WTC11 (cell line): Measurements from ENCODE around the gene LTB. TPM values are rescaled to one million over a fixed set of nuclear protein-coding genes. Genes with fewer than 3 reads are reported as not detected.

Source experiments
- ATAC-seq: fragments of 200-7000 bp; cut with Tn5 transposase; 2 replicates; pipeline ENCODE4 v1.10.0; 2021; ENCODE audit warnings: mild to moderate bottlenecking, moderate library complexity
- CTCF ChIA-PET: fragments of 300-600 bp; sonication (Branson Sonifier 250); formaldehyde crosslinking; loops from one replicate; lab custom pipeline; 2021; ENCODE audit warnings: antibody characterized with exemption; lab: Charles Lee
- POLR2A ChIA-PET: fragments of 350-600 bp; sonication (Branson Sonifier 250); formaldehyde crosslinking; loops from one replicate; lab custom pipeline; 2021; ENCODE audit warnings: antibody characterized with exemption; lab: Charles Lee
- DNase-seq: peaks from one replicate; pipeline ENCODE4 v3.0.0; 2021; ENCODE audit warnings: low spot score
- H3K27ac Mint-ChIP-seq: 2 replicates; pipeline ENCODE4 v1.8.0; 2021; ENCODE audit warnings: mixed read lengths
- H3K27me3 Mint-ChIP-seq: 2 replicates; pipeline ENCODE4 v1.8.0; 2021; ENCODE audit warnings: low read depth, mild to moderate bottlenecking, moderate library complexity, mixed read lengths
- H3K36me3 Mint-ChIP-seq: 2 replicates; pipeline ENCODE4 v1.8.0; 2021; ENCODE audit warnings: mixed read lengths
- H3K4me1 Mint-ChIP-seq: 2 replicates; pipeline ENCODE4 v1.8.0; 2022; ENCODE audit warnings: mixed read lengths
- H3K4me3 Mint-ChIP-seq: 2 replicates; pipeline ENCODE4 v1.8.0; 2021; ENCODE audit warnings: mild to moderate bottlenecking, moderate library complexity, mixed read lengths
- H3K9me3 Mint-ChIP-seq: 2 replicates; pipeline ENCODE4 v1.8.0; 2021; ENCODE audit warnings: mixed read lengths
- ATF1 ChIP-seq: sonication (generic); formaldehyde crosslinking; IDR thresholded peaks from 2 replicates; pipeline ENCODE4 v1.8.1; 2023; ENCODE audit warnings: mild to moderate bottlenecking, moderate library complexity, missing genetic modification reagents
- CBFB ChIP-seq: sonication (generic); formaldehyde crosslinking; IDR thresholded peaks from 2 replicates; pipeline ENCODE4 v1.8.1; 2022; ENCODE audit warnings: mild to moderate bottlenecking, low read depth, missing genetic modification reagents
- EMX1 ChIP-seq: fragments of 250-450 bp; sonication (Bioruptor Pico); IDR thresholded peaks from 2 replicates; pipeline ENCODE4 v1.8.0; 2021; ENCODE audit warnings: mild to moderate bottlenecking
- MXD4 ChIP-seq: fragments of 250-450 bp; sonication (Bioruptor Pico); IDR thresholded peaks from 2 replicates; pipeline ENCODE4 v1.8.0; 2021; ENCODE audit warnings: mild to moderate bottlenecking, moderate library complexity, borderline replicate concordance
- NR3C1 ChIP-seq: sonication (generic); formaldehyde crosslinking; conservative IDR thresholded peaks from 2 replicates; pipeline ENCODE4 v1.8.1; 2023; ENCODE audit warnings: low read depth, mild to moderate bottlenecking, missing genetic modification reagents
- RORB ChIP-seq: fragments of 250-450 bp; sonication (Bioruptor Pico); IDR thresholded peaks from 2 replicates; pipeline ENCODE4 v1.9.0; 2021; ENCODE audit warnings: mild to moderate bottlenecking
- TEAD1 ChIP-seq: sonication (generic); formaldehyde crosslinking; IDR thresholded peaks from 2 replicates; pipeline ENCODE4 v1.8.0; 2022; ENCODE audit warnings: mild to moderate bottlenecking, missing genetic modification reagents
- total RNA-seq: library from RNA; stranded (reverse); gene quantifications from 3 replicates; pipeline ENCODE4 v1.2.3, GENCODE V29; 2021
- TF ChIP-seq, protein P1 (sequence below): sonication (generic); formaldehyde crosslinking; IDR thresholded peaks from 2 replicates; pipeline ENCODE4 v1.8.0; 2022; ENCODE audit warnings: mild to moderate bottlenecking, missing genetic modification reagents
- TF ChIP-seq, protein P2 (sequence below): sonication (generic); formaldehyde crosslinking; IDR thresholded peaks from 2 replicates; pipeline ENCODE4 v1.8.0; 2022; ENCODE audit warnings: mild to moderate bottlenecking, missing genetic modification reagents
- TF ChIP-seq, protein P3 (sequence below): fragments of 250-450 bp; sonication (Bioruptor Pico); IDR thresholded peaks from 2 replicates; pipeline ENCODE4 v1.8.0; 2021; ENCODE audit warnings: mild to moderate bottlenecking
- TF ChIP-seq, protein P4 (sequence below): sonication (generic); formaldehyde crosslinking; IDR thresholded peaks from 2 replicates; pipeline ENCODE4 v1.8.1; 2023; ENCODE audit warnings: mild to moderate bottlenecking, missing genetic modification reagents, moderate library complexity
- TF ChIP-seq, protein P5 (sequence below): sonication (generic); formaldehyde crosslinking; IDR thresholded peaks from 2 replicates; pipeline ENCODE4 v1.8.0; 2023; ENCODE audit warnings: missing genetic modification reagents
- TF ChIP-seq, protein P6 (sequence below): sonication (generic); formaldehyde crosslinking; IDR thresholded peaks from 2 replicates; pipeline ENCODE4 v1.8.1; 2023; ENCODE audit warnings: mild to moderate bottlenecking, missing genetic modification reagents

The LTB gene
- total RNA-seq, 1 experiment from 2014 or later, result 1.3 TPM

DNA sequence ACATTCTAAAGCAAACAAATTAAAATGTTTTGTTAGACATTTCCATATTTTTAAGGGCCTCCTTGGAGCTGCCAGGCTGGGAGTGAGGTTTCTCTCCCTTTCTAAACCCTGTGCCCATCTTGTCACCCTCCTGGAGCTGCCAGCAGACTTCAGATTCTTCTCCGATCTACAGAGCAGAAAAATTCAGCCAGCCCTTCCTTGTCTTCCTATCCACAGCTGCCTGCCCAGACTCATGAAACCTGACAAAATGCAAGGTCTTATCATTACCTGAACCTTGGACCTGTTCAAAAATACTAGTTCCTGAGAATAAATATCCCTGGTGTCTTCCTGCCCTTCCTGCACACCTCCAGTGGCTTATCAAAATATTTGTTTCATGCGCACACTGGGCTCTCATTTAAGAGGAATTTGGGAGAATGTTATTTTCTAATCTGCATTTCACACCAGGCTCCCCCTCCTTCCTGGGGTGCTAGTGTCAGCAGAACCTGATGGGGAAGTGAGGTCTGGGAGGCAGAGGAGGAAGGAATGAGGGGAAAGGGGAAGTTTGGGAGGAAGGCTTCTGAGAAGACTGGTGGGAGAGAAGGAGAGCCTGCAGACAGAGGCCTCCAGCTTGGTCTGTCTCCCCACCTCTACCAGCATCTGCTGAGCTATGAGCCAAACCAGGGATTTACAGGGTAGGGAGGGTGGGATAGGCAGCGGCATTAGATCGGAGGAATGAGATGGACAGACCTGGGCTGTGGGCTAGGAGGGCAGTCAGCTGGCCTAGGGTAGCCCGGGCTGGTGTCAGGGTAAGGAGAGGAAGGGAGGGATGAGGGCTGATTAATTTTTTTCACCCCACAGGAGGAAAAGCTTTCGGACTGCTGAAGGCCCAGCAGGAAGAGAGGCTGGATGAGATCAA is 32.7 kb upstream of the LTB start, which contains the start of gene AIF1 (continued):
- TF ChIP-seq, protein P1, sequence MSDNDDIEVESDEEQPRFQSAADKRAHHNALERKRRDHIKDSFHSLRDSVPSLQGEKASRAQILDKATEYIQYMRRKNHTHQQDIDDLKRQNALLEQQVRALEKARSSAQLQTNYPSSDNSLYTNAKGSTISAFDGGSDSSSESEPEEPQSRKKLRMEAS (CRISPR knock-in tag), result no peak
- TF ChIP-seq, protein P2, sequence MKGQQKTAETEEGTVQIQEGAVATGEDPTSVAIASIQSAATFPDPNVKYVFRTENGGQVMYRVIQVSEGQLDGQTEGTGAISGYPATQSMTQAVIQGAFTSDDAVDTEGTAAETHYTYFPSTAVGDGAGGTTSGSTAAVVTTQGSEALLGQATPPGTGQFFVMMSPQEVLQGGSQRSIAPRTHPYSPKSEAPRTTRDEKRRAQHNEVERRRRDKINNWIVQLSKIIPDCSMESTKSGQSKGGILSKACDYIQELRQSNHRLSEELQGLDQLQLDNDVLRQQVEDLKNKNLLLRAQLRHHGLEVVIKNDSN (CRISPR knock-in tag), result no peak
- no peak for TF ChIP-seq MXD4
- TF ChIP-seq, protein P3, sequence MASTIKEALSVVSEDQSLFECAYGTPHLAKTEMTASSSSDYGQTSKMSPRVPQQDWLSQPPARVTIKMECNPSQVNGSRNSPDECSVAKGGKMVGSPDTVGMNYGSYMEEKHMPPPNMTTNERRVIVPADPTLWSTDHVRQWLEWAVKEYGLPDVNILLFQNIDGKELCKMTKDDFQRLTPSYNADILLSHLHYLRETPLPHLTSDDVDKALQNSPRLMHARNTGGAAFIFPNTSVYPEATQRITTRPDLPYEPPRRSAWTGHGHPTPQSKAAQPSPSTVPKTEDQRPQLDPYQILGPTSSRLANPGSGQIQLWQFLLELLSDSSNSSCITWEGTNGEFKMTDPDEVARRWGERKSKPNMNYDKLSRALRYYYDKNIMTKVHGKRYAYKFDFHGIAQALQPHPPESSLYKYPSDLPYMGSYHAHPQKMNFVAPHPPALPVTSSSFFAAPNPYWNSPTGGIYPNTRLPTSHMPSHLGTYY, result no peak
- TF ChIP-seq, protein P4, sequence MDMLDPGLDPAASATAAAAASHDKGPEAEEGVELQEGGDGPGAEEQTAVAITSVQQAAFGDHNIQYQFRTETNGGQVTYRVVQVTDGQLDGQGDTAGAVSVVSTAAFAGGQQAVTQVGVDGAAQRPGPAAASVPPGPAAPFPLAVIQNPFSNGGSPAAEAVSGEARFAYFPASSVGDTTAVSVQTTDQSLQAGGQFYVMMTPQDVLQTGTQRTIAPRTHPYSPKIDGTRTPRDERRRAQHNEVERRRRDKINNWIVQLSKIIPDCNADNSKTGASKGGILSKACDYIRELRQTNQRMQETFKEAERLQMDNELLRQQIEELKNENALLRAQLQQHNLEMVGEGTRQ, result no peak

DNA sequence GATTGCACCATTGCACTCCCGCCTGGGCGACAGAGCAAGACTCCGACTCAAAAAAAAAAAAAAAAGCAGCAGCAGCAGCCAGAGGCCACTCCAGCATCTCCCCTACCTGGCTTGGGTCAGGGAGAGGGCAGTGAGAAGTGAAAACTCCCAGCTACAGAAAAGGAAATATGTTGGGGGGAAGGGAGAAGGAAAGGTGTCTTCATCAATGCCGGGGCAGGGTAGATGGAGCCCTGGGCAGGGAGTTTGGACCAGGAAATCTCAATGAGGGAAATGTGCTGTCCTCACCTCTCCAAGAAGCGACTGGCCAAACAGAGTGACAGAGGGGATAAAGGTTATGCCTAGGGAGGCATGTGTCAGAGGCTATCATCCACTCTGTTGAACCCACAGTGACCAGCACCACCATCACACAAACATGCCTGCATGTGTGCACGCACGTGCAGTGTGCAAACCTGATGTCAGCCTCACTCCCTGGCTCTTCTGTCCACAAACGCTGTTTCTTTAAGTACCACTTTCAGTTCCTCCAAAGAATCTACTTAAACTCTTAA is 31.9 kb upstream of the LTB start:
- CTCF ChIA-PET, result interaction anchor here (1.1 to 3.5 kb wide), 3 partner anchors 16 to 67 kb away, joined by 3 to 24 read pairs (median 15); partner anchors contain the start of genes ATP6V1G2 and NFKBIL1

DNA sequence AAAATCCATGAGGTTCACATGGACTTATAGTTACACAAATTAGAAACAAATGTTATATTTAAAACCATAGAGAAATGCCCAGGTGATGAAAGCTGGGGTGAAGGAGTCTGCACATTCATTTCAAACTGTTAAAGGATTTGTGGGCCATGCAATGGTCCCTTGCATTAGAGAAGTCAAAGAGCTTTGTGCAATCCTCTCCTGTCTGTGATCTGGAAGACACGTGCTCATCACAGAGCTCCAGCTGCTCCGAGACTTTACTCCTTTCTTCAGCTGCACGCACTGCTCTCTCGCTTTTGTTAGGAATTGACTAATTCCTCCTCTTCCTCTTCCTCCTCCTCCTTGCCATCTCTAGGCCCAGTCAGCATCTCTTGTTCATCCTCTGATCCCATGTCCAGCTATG is 28.7 kb upstream of the LTB start:
- Mint-ChIP-seq H3K4me3 (no peak overlapping the region), H3K36me3 (no peaks in the 10 kb centered on the region), H3K27me3 (peaks cover 6% of the 10 kb centered on the region; the same call in 1 of the 2 replicates), H3K4me1 (peaks cover 22% of the 10 kb centered on the region)
- ATAC-seq, result no peak
- CTCF ChIA-PET, result interaction anchor here (3.0 kb wide), 1 partner anchor 12 kb away, joined by 32 read pairs; no protein-coding TSS in a partner anchor
- POLR2A ChIA-PET, result no interaction called here
- DNase-seq, result no peak
- TF ChIP-seq, protein P5, sequence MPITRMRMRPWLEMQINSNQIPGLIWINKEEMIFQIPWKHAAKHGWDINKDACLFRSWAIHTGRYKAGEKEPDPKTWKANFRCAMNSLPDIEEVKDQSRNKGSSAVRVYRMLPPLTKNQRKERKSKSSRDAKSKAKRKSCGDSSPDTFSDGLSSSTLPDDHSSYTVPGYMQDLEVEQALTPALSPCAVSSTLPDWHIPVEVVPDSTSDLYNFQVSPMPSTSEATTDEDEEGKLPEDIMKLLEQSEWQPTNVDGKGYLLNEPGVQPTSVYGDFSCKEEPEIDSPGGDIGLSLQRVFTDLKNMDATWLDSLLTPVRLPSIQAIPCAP, result no peak
- TF ChIP-seq CBFB, result no peak
- TF ChIP-seq NR3C1, result no peak
- TF ChIP-seq, all 79 proteins: peak for 0
- Mint-ChIP-seq H3K27ac (no peak overlapping the region), H3K9me3 (no peaks in the 10 kb centered on the region)

More for the DNA sequence above, 31.9 kb upstream of the LTB start:
- TF ChIP-seq RORB (no peak), ATF1 (CRISPR knock-in tag) (no peak), EMX1 (CRISPR knock-in tag) (no peak), TEAD1 (CRISPR knock-in tag) (no peak)
- TF ChIP-seq, protein P1 (CRISPR knock-in tag), result no peak
- TF ChIP-seq, protein P6, sequence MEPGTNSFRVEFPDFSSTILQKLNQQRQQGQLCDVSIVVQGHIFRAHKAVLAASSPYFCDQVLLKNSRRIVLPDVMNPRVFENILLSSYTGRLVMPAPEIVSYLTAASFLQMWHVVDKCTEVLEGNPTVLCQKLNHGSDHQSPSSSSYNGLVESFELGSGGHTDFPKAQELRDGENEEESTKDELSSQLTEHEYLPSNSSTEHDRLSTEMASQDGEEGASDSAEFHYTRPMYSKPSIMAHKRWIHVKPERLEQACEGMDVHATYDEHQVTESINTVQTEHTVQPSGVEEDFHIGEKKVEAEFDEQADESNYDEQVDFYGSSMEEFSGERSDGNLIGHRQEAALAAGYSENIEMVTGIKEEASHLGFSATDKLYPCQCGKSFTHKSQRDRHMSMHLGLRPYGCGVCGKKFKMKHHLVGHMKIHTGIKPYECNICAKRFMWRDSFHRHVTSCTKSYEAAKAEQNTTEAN (CRISPR knock-in tag), result no peak
- TF ChIP-seq, protein P5, result no peak
- TF ChIP-seq, all 79 proteins: peak for 0
- no peak overlapping the region for H3K27ac Mint-ChIP-seq
- DNase-seq (no peak), ATAC-seq (no peak)
- no peak overlapping the region for H3K4me3 Mint-ChIP-seq
- no peaks in the 10 kb centered on the region for H3K9me3 Mint-ChIP-seq
- H3K27me3 Mint-ChIP-seq, result peaks cover 6% of the 10 kb centered on the region; the same call in 1 of the 2 replicates
- H3K4me1 Mint-ChIP-seq, result peaks cover 29% of the 10 kb centered on the region
- no peaks in the 10 kb centered on the region for H3K36me3 Mint-ChIP-seq
- POLR2A ChIA-PET, result no interaction called here
